Measurements from ENCODE around the gene ZNF225. TPM values are rescaled to one million over a fixed set of nuclear protein-coding genes. Genes with fewer than 3 reads are reported as not detected.

The ZNF225 gene
- total RNA-seq, 1 donor, result 7.3 TPM

DNA sequence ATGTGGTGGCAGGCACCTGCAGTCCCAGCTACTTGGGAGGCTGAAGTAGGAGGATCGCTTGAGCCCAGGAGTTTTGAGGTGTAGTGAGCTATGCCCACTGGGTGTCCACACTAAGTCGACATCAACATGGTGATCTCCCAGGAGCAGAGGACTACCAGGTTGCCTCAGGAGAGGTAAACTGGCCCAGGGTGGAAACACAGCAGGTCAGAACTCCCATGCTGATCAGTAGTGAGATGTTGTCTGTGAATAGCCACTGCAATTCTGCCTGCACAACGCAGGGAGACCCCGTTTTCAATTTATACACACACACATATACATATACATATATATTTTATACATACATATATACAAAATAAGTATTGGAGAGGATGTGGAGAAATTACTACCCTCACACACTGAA, 21.1 kb upstream of the ZNF225 start:
- H3K4me3 ChIP-seq (ENCODE audit: low read depth, low read length), result no peak overlapping the region
- TF ChIP-seq CTCF (IDR thresholded peaks at IDR 0.05; ENCODE audit: insufficient read depth, low read depth, low read length), result no peak
- no peak for DNase-seq (ENCODE audit: low read depth)

DNA sequence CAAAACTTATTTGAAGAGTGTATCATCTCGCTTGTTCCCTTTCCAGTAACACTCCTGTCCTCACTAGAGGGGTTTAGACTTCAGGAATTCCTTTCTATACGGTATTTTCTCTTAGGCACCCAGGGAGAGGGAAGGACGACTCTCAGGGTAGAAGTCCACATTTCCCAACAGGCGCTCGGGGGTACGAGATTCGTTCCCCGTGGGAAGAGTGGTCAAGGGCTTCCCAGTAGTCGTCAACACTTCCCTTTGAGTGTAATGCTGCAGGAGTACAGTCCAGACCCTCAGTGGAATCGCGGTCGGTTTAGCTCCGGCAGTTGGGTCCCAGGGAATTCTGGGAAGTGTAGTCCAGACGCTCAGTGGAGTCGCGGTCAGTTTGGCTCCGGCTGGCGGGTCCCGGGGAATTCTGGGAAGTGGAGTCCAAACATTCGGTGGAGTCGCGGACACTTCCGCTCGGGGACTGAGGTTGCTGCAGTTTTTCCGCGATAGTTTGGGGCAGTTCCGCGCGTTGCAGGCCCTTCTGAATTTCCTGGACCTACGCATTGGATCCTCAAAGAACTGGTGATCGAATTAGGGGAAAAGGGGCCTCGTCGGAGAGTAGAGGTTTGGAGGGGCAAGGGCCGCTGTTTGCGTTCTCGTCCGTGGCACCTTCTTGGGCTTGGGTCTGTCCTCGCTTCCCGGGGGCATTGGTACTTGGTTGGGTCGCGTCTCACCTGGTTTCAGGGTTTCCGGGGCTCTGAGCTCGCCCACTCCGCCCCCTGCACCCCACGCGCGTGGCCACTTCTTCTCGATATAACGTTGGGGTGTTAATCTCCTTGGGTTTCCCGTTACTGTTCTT, 19.1 kb upstream of the ZNF225 start, which contains the start of gene ZNF224:
TSS of gene ZNF224 (plus strand) at position 431 of the 835 bp plus-strand sequence. CDS start 3,513 bp downstream, outside the sequence.
- DNase-seq (ENCODE audit: low read depth), result peak; percentile 93
- H3K4me3 ChIP-seq (ENCODE audit: low read depth, low read length), result peak within 1 kb of the TSS; percentile 79
- no peak for TF ChIP-seq CTCF (IDR thresholded peaks at IDR 0.05; ENCODE audit: insufficient read depth, low read depth, low read length)

DNA sequence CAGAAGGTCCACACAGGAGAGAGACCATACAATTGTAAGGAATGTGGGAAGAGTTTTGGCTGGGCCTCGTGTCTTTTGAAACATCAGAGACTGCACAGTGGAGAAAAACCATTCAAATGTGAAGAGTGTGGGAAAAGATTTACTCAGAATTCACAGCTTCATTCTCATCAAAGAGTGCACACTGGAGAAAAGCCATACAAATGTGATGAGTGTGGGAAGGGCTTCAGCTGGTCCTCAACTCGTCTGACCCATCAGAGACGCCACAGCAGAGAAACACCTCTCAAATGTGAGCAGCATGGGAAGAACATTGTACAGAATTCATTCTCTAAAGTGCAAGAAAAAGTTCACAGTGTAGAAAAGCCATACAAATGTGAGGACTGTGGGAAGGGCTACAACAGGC, 5.4 kb upstream of the ZNF225 start:
- no peak overlapping the region for H3K4me3 ChIP-seq (ENCODE audit: low read depth, low read length)
- no peak for DNase-seq (ENCODE audit: low read depth)
- no peak for TF ChIP-seq CTCF (IDR thresholded peaks at IDR 0.05; ENCODE audit: insufficient read depth, low read depth, low read length)

GRCh38 chr19:44109458-44109857, 3.7 kb upstream of the ZNF225 start:
- no peak for DNase-seq (ENCODE audit: low read depth)
- no peak overlapping the region for H3K4me3 ChIP-seq (ENCODE audit: low read depth, low read length)
- no peak for TF ChIP-seq CTCF (IDR thresholded peaks at IDR 0.05; ENCODE audit: insufficient read depth, low read depth, low read length)

DNA sequence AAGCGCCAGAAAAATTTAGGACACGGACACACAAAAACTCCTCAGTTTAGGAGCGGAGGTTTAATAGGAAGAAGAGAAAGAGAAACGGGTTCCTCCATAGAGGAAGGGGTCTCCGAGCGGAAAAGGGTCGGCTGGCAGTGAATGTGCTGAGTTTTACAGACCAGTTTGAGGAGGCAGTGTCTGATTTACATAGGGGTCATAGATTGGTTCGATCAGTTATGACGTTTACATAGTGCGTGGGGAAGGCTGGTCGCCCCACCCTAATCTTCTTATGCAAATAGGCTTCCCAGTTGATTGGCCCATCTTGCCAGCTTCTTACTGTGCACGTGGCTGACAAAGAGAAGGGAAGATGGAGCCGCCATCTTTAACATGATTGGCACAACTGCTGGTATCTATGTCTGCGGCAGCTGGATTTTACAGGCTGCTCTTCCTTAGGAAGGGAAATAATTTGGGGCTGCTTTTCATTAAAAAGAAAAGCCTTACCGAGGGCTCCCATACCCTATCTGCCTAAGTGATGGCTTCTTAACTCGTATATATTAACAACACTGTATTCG, 1.2 kb upstream of the ZNF225 start:
- no peak for TF ChIP-seq CTCF (IDR thresholded peaks at IDR 0.05; ENCODE audit: insufficient read depth, low read depth, low read length)
- H3K4me3 ChIP-seq (ENCODE audit: low read depth, low read length), result peak overlapping the region; percentile 90
- DNase-seq (ENCODE audit: low read depth), result peak; percentile 92

DNA sequence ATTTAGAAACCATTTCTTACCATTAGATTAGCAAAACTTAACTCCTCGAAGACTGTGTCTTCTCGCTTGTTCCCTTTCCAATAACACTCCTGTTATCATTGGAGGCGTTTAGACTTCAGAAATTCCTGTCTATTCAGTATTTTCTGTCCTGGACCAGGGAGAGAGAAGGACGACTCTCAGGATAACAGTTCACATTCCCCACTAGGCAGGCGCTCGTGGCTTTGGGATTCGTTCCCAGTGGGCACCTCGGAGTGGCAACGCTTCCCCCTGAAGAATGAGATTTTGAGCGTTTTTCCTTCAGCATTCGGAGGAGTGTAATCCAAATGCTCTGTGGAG, 429 bp upstream of the ZNF225 start:
- DNase-seq (ENCODE audit: low read depth), result no peak
- peak overlapping the region; percentile 90 for H3K4me3 ChIP-seq (ENCODE audit: low read depth, low read length)
- TF ChIP-seq CTCF (IDR thresholded peaks at IDR 0.05; ENCODE audit: insufficient read depth, low read depth, low read length), result no peak

Data from fibroblast of villous mesenchyme (primary cell).